ENCODE results near the gene TUBB4A.
A peak's percentile ranks its signal among the peaks of the same experiment; 100 is the strongest.

Gene TUBB4A

GRCh38 chr19:6472713-6473112, 29.4 kb downstream of the TUBB4A start:
- FAIRE-seq, result no peak
- TF ChIP-seq TAF1 (IDR thresholded peaks at IDR 0.05; ENCODE audit: low read depth, low read length) (no peak), POLR2AphosphoS5 (IDR thresholded peaks at IDR 0.05; ENCODE audit: low read depth, low read length) (no peak)
- DNase-seq (ENCODE audit: insufficient read length, low spot score), result no peak

- TF ChIP-seq POU2F2 (IDR thresholded peaks at IDR 0.05; ENCODE audit: low read depth, low read length) (no peak), PAX5 (IDR thresholded peaks at IDR 0.05; ENCODE audit: insufficient read depth, low read length, severe bottlenecking) (no peak), TAF1 (IDR thresholded peaks at IDR 0.05; ENCODE audit: low read depth, low read length) (no peak), POLR2AphosphoS5 (IDR thresholded peaks at IDR 0.05; ENCODE audit: low read depth, low read length) (no peak), POLR2A (IDR thresholded peaks at IDR 0.05; ENCODE audit: low read depth, low read length) (no peak), SPI1 (IDR thresholded peaks at IDR 0.05; ENCODE audit: low read depth, low read length) (no peak)
- FAIRE-seq, result no peak
- DNase-seq (ENCODE audit: insufficient read length, low spot score), result no peak
These were observed 31.0 kb downstream of the TUBB4A start for GRCh38 chr19:6471076-6471475.

- TF ChIP-seq POLR2A (IDR thresholded peaks at IDR 0.05; ENCODE audit: low read depth, low read length) (no peak), TAF1 (IDR thresholded peaks at IDR 0.05; ENCODE audit: low read depth, low read length) (no peak), POLR2AphosphoS5 (IDR thresholded peaks at IDR 0.05; ENCODE audit: low read depth, low read length) (no peak), SPI1 (IDR thresholded peaks at IDR 0.05; ENCODE audit: low read depth, low read length) (no peak)
- FAIRE-seq, result no peak
- DNase-seq (ENCODE audit: insufficient read length, low spot score), result no peak
These were observed 31.9 kb downstream of the TUBB4A start for GRCh38 chr19:6470173-6470572.

GRCh38 chr19:6467384-6467783, 34.7 kb downstream of the TUBB4A start:
- TF ChIP-seq PAX5 (IDR thresholded peaks at IDR 0.05; ENCODE audit: insufficient read depth, low read length, severe bottlenecking) (no peak), POU2F2 (IDR thresholded peaks at IDR 0.05; ENCODE audit: low read depth, low read length) (no peak), POLR2A (IDR thresholded peaks at IDR 0.05; ENCODE audit: low read depth, low read length) (no peak), TAF1 (IDR thresholded peaks at IDR 0.05; ENCODE audit: low read depth, low read length) (no peak), POLR2AphosphoS5 (IDR thresholded peaks at IDR 0.05; ENCODE audit: low read depth, low read length) (no peak), SPI1 (IDR thresholded peaks at IDR 0.05; ENCODE audit: low read depth, low read length) (no peak)
- DNase-seq (ENCODE audit: insufficient read length, low spot score), result no peak
- FAIRE-seq, result no peak

- TF ChIP-seq POLR2AphosphoS5 (IDR thresholded peaks at IDR 0.05; ENCODE audit: low read depth, low read length) (peak; percentile 46; the same call in 1 of the 2 replicates), TAF1 (IDR thresholded peaks at IDR 0.05; ENCODE audit: low read depth, low read length) (no peak)
- FAIRE-seq, result no peak
- no peak for DNase-seq (ENCODE audit: insufficient read length, low spot score)
These were observed 35.4 kb downstream of the TUBB4A start for GRCh38 chr19:6466526-6467248.

GRCh38 chr19:6465663-6466062, 36.4 kb downstream of the TUBB4A start:
- FAIRE-seq, result no peak
- DNase-seq (ENCODE audit: insufficient read length, low spot score), result no peak
- TF ChIP-seq POU2F2 (IDR thresholded peaks at IDR 0.05; ENCODE audit: low read depth, low read length), result no peak
- no peak for TF ChIP-seq POLR2AphosphoS5 (IDR thresholded peaks at IDR 0.05; ENCODE audit: low read depth, low read length)

- TF ChIP-seq POU2F2 (IDR thresholded peaks at IDR 0.05; ENCODE audit: low read depth, low read length) (no peak), POLR2A (IDR thresholded peaks at IDR 0.05; ENCODE audit: low read depth, low read length) (no peak), SPI1 (IDR thresholded peaks at IDR 0.05; ENCODE audit: low read depth, low read length) (no peak), POLR2AphosphoS5 (IDR thresholded peaks at IDR 0.05; ENCODE audit: low read depth, low read length) (no peak), PAX5 (IDR thresholded peaks at IDR 0.05; ENCODE audit: insufficient read depth, low read length, severe bottlenecking) (no peak), TAF1 (IDR thresholded peaks at IDR 0.05; ENCODE audit: low read depth, low read length) (no peak)
- no peak for FAIRE-seq
These were observed 37.1 kb downstream of the TUBB4A start for GRCh38 chr19:6465006-6465405.

GRCh38 chr19:6464070-6464873, 37.8 kb downstream of the TUBB4A start, which contains the start of gene CRB3:
CRB3 (plus strand) TSS chr19:6464271; CDS start chr19:6464702, 431 bp downstream.
- TF ChIP-seq TAF1 (IDR thresholded peaks at IDR 0.05; ENCODE audit: low read depth, low read length), result no peak
- no peak for TF ChIP-seq SPI1 (IDR thresholded peaks at IDR 0.05; ENCODE audit: low read depth, low read length)
- no peak for TF ChIP-seq POLR2A (IDR thresholded peaks at IDR 0.05; ENCODE audit: low read depth, low read length)
- TF ChIP-seq POLR2AphosphoS5 (IDR thresholded peaks at IDR 0.05; ENCODE audit: low read depth, low read length), result no peak
- TF ChIP-seq PAX5 (IDR thresholded peaks at IDR 0.05; ENCODE audit: insufficient read depth, low read length, severe bottlenecking), result no peak
- no peak for TF ChIP-seq POU2F2 (IDR thresholded peaks at IDR 0.05; ENCODE audit: low read depth, low read length)
- DNase-seq (ENCODE audit: insufficient read length, low spot score) (no peak), FAIRE-seq (peak; percentile 66)

More at GRCh38 chr19:6465006-6465405, 37.1 kb downstream of the TUBB4A start:
- no peak for DNase-seq (ENCODE audit: insufficient read length, low spot score)

GRCh38 chr19:6460099-6460884, 41.8 kb downstream of the TUBB4A start:
- FAIRE-seq, result peak; percentile 99
- TF ChIP-seq TAF1 (IDR thresholded peaks at IDR 0.05; ENCODE audit: low read depth, low read length) (peak; percentile 49; the same call in 1 of the 2 replicates), POLR2A (IDR thresholded peaks at IDR 0.05; ENCODE audit: low read depth, low read length) (peak; percentile 73), SPI1 (IDR thresholded peaks at IDR 0.05; ENCODE audit: low read depth, low read length) (no peak)
- peak; percentile 94 for DNase-seq (ENCODE audit: insufficient read length, low spot score)

Measured in GM12891 (cell line).